ENCODE results near the gene IFNGR1. TPM values are rescaled to one million over a fixed set of nuclear protein-coding genes. Genes with fewer than 3 reads are reported as not detected.
A peak's percentile ranks its signal among the peaks of the same experiment; 100 is the strongest.

Gene IFNGR1
- total RNA-seq, 1 donor from 2014 or later: 52.7 TPM

GRCh38 chr6:137261761-137262160, 42.6 kb upstream of the IFNGR1 start:
- Mint-ChIP-seq H3K36me3 (ENCODE audit: low read depth) (no peaks in the 10 kb centered on the region), H3K27me3 (ENCODE audit: low read depth) (peaks cover 8% of the 10 kb centered on the region), H3K27ac (ENCODE audit: unreplicated experiment) (peak overlapping the region; percentile 78), H3K4me3 (ENCODE audit: unreplicated experiment) (no peak overlapping the region), H3K9me3 (ENCODE audit: low read depth) (peaks cover 7% of the 10 kb centered on the region), H3K4me1 (ENCODE audit: low read depth) (peaks cover 33% of the 10 kb centered on the region)
- DNase-seq (ENCODE audit: low spot score): no peak
- no peak for TF ChIP-seq CTCF (IDR thresholded peaks at IDR 0.05)

GRCh38 chr6:137261361-137261760, 42.2 kb upstream of the IFNGR1 start:
- H3K27me3 Mint-ChIP-seq (ENCODE audit: low read depth): peaks cover 8% of the 10 kb centered on the region
- peaks cover 29% of the 10 kb centered on the region for H3K4me1 Mint-ChIP-seq (ENCODE audit: low read depth)
- no peak for DNase-seq (ENCODE audit: low spot score)
- no peak overlapping the region for H3K4me3 Mint-ChIP-seq (ENCODE audit: unreplicated experiment)
- TF ChIP-seq CTCF (IDR thresholded peaks at IDR 0.05): no peak
- peaks cover 7% of the 10 kb centered on the region for H3K9me3 Mint-ChIP-seq (ENCODE audit: low read depth)
- peak overlapping the region; percentile 78 for H3K27ac Mint-ChIP-seq (ENCODE audit: unreplicated experiment)
- H3K36me3 Mint-ChIP-seq (ENCODE audit: low read depth): no peaks in the 10 kb centered on the region

GRCh38 chr6:137260217-137260616, 41.0 kb upstream of the IFNGR1 start:
- H3K36me3 Mint-ChIP-seq (ENCODE audit: low read depth): peaks cover 2% of the 10 kb centered on the region
- no peak overlapping the region for H3K27ac Mint-ChIP-seq (ENCODE audit: unreplicated experiment)
- no peak for DNase-seq (ENCODE audit: low spot score)
- H3K9me3 Mint-ChIP-seq (ENCODE audit: low read depth): peaks cover 7% of the 10 kb centered on the region
- H3K27me3 Mint-ChIP-seq (ENCODE audit: low read depth): peaks cover 8% of the 10 kb centered on the region
- TF ChIP-seq CTCF (IDR thresholded peaks at IDR 0.05): no peak
- H3K4me3 Mint-ChIP-seq (ENCODE audit: unreplicated experiment): no peak overlapping the region
- H3K4me1 Mint-ChIP-seq (ENCODE audit: low read depth): peaks cover 23% of the 10 kb centered on the region

- TF ChIP-seq CTCF (IDR thresholded peaks at IDR 0.05): no peak
- H3K4me1 Mint-ChIP-seq (ENCODE audit: low read depth): peaks cover 23% of the 10 kb centered on the region
- no peak for DNase-seq (ENCODE audit: low spot score)
- no peak overlapping the region for H3K4me3 Mint-ChIP-seq (ENCODE audit: unreplicated experiment)
- peaks cover 15% of the 10 kb centered on the region for H3K9me3 Mint-ChIP-seq (ENCODE audit: low read depth)
- H3K27ac Mint-ChIP-seq (ENCODE audit: unreplicated experiment): no peak overlapping the region
- H3K27me3 Mint-ChIP-seq (ENCODE audit: low read depth): peaks cover 8% of the 10 kb centered on the region
- H3K36me3 Mint-ChIP-seq (ENCODE audit: low read depth): peaks cover 7% of the 10 kb centered on the region
Measured at GRCh38 chr6:137259349-137259748, 40.2 kb upstream of the IFNGR1 start.

- Mint-ChIP-seq H3K4me3 (ENCODE audit: unreplicated experiment) (no peak overlapping the region), H3K4me1 (ENCODE audit: low read depth) (peaks cover 23% of the 10 kb centered on the region), H3K9me3 (ENCODE audit: low read depth) (peaks cover 21% of the 10 kb centered on the region), H3K27ac (ENCODE audit: unreplicated experiment) (no peak overlapping the region), H3K36me3 (ENCODE audit: low read depth) (peaks cover 10% of the 10 kb centered on the region), H3K27me3 (ENCODE audit: low read depth) (no peaks in the 10 kb centered on the region)
- no peak for TF ChIP-seq CTCF (IDR thresholded peaks at IDR 0.05)
- no peak for DNase-seq (ENCODE audit: low spot score)
Measured at GRCh38 chr6:137258170-137258569, 39.0 kb upstream of the IFNGR1 start.

All from chondrocyte (in vitro differentiated cells).